GM19099 (cell line): ENCODE data around the gene VWA3B.

Experiments used
- POLR2A ChIP-seq: IDR thresholded peaks from 3 replicates; pipeline ENCODE4 v1.6.1; 2011; ENCODE audit warnings: low read depth; ENCODE audit not compliant: insufficient read length; ENCODE audit errors: extremely low read depth

Gene VWA3B

DNA sequence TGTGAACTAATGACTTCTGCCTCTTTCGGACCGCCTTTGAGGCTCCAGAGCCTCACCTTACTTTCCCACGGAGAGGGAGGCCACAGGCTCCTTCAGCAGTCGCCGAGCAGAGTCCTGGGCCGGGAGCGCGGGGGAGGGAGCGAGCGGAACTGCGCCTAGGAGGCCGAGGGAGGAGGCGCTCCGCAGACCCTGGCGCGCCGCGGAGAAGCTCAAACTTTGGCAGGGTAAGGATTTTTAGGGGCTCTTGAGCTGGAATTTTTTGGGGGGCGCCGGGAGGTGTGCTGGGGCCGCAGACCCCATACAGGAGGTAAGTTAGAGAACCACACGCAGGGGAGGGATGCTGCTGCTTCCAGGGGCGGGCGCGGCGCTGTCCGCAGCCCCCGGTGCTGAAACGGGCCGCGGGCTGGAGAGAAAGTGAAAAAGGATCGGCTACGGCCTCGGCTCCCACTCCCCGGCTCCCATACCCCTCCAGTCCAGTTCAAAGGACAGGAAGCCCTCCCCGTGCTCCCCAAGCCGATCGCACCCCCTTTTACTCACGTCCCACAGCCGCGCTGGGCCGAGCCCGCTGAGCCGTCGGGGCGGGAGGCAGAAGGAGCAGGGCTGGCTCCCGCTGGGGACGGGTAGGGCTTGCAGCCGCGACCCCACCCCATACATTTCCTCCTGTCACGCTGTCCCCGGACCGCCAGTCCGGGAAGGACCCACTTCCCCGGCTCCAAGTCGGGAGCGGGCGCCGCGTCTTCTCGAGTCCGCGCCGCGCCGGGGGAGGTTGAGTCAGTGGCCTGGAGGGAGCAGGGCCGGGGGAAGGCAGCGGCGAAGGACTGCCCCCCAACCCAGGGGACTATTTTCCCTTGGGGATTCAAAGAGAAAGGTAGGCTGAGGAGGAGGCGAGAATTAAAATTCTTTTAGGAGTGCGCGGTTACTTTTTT, 259.6 kb downstream of the VWA3B start, which contains the start of gene CNGA3:
Gene CNGA3 (plus strand): TSS at position 146 of the 926 bp plus-strand sequence. CDS start 23,520 bp downstream, outside the sequence.
- TF ChIP-seq POLR2A: no peak

DNA sequence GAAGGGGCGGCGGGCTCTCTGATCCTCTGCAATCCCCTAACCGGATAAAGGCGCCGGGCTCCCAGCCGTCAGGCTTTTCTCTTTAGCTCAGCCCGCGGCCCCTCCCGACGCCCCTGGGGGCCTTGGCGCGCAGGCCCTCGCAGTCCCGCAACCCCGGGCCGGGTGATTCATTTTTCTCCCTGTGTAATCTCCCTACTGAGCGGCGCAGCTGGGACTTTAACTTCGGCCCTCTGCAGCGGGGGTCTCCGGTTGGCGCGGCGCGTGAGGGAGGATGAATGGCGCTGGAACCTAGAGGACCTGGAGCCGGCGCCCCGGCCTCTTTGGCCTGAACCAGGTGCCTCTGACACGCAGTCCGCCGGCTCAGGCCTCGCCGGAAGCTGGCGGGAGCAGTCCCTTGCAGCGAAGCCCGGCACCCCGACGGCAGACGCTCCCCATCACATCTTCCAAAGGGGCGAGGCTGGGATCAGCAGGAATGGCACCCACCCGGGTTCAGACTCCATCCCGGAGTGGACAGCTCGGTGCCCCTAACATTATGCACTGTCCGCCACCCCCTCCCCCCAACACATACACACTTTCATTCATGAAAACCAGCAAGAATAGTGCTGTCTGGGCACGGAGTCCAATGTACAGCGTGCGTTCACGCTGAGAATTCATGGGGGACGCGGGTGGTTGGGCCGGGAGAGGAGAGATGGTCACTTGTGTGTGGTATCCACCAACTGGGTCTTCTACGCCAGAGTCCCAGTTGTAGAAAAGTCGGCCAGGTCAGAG, 260.5 kb downstream of the VWA3B start:
- TF ChIP-seq POLR2A: no peak

DNA sequence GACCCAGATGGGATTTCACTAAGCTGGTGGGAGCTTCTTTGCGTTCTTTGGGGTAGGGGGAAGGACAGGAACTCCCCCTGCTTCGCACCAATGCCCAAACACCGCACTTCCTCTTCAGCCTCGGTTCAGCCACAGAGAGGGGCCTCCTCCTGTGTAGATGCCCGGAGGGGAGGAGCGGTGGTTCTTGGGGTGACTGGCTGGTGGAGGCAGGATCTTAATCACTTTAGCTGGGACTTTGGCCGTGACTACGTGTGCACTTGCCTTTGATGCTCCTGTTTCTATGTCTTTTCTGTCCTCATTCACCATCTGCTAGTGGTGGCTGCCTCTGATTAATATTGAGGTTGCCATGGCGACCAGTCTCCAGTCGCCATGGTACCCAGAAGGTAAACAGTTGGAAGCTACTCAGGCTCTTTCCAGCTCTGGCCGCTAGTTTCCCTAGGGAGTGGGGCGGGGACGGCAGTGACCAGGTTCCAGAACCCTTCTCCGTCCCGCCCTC, 261.1 kb downstream of the VWA3B start:
- no peak for TF ChIP-seq POLR2A

DNA sequence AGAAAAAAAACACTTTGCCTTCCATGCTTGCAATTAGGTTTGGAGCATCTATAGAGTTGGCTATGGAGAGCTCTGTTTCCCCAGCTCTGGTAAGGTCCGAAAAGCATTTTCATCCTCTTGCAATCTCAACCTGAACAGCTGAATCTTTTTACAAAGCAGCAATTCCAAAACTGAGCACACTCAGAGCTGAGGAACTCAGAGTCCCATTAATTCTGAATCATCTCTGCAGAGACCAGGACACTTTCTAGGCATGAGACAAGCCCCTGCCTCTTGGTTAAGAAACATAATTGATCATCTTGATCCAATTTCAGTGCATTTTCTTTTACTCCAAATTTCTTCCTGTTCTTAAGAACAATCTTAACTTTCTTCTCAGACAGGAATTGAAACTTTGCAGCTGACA, 263.4 kb downstream of the VWA3B start:
- TF ChIP-seq POLR2A: no peak

DNA sequence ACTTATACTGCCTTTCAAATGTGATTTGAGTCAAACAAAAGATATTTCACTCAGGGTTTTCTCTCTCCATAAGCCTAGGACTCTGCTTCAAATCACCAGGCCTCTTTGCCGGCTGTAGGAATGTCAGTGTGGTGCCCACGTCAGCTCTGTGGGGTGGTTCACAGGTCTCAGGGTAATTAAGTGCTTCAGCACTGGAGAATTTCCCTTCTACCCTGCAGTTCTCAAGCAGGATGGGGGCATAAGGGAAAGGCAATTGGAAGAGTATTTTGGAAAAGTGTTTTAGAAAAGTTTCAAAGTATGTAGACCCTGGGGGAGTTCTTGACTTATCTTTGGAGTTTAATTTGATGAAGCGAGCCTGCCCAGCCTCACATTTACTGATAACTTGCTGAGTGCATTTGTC, 268.9 kb downstream of the VWA3B start:
- TF ChIP-seq POLR2A: no peak

DNA sequence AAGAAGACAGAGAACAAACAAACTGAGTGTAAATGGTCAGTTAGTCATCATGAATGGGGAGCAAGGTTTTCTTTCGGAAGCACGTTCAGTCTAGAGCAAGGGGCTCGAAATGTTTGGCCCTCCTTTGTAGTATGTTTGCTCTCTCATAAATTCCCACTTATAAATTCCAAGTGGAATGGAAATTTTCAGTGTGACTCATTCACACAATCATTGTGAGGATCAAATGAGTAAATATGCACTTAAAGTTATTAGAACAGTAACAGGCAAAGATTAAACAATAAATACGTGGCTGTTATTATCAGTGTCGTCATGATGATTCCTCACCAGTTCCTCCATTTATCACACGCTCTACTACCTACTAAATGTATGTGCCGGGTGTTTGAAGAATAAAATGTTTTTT, 269.8 kb downstream of the VWA3B start:
- TF ChIP-seq POLR2A: no peak

DNA sequence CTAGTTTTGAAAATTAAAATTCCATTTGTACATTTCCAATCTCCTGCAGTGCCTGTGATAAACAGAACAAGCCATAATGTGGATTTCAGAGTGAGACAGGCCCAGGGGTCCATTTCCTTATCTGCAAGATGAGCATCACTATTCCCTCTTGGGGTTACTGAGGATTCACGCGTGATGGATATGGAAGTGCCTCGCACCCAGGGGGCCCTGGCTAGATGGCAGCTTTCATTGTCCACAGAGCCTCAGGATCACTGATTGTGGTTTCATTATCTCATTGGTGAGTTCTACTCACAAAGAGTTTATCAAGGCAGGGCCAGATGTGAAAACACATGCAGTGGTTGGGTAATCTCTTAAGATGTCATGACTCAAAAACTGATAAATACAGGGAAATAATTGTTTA, 270.9 kb downstream of the VWA3B start:
- no peak for TF ChIP-seq POLR2A

DNA sequence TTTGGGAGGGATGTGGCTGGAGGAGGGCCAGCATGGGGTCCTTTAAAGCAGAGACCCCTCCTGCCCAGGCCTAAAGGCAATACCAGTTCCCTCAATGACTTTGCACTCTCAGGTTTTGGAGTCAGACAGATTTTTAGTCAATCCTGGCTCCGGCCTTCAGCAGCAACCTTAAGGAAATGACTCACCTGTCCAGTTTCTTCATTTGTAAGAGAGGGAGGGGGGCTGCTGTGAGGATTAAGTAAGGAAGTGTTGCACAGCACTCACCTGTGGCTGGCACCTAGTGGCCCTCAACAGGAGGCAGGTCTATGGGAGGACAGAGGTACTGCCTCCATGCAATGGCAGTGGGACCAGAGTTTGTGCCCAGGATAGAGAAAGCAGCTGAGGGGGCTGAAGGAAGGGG, 273.0 kb downstream of the VWA3B start:
- TF ChIP-seq POLR2A: no peak
